Brain microvascular endothelial cell (primary cell): ENCODE data around the gene MMP17.
"Not testable (repeated sequence)": the region's sequence is repeated elsewhere in the genome, so short reads cannot be mapped to it uniquely, and the experiment has no call there.

ENCODE experiments used
- DNase-seq: peaks from one replicate; pipeline ENCODE4 v3.0.0-alpha.2; 2020
- H3K27ac ChIP-seq: fragments of 250-450 bp; sonication (Bioruptor Pico); 2 replicates; pipeline ENCODE4 v1.5.1; 2020; ENCODE audit warnings: mild to moderate bottlenecking, moderate library complexity
- H3K27me3 ChIP-seq: fragments of 250-450 bp; sonication (Bioruptor Pico); replicated peaks from 2 replicates; pipeline ENCODE4 v1.5.1; 2020; ENCODE audit warnings: mild to moderate bottlenecking
- H3K36me3 ChIP-seq: fragments of 250-450 bp; sonication (Bioruptor Pico); replicated peaks from 2 replicates; pipeline ENCODE4 v1.5.1; 2020; ENCODE audit warnings: mild to moderate bottlenecking
- H3K4me3 ChIP-seq: 2 replicates; pipeline ENCODE4 v1.5.1; 2011; ENCODE audit warnings: low read depth, mild to moderate bottlenecking, control low read depth, low read length, moderate library complexity
- CTCF ChIP-seq: IDR thresholded peaks from 2 replicates; pipeline ENCODE4 v1.5.1; 2011; ENCODE audit warnings: low read depth, mild to moderate bottlenecking, moderate library complexity, low read length, control low read depth, inconsistent platforms; ENCODE audit errors: missing control alignments
- in situ Hi-C: cut with HindIII; loops from 2 replicates; pipeline ENCODE4 v1.10.0; 2017; ENCODE audit warnings: low sequenced_read_pairs, low pct_ligation_motif_present

MMP17 gene

GRCh38 chr12:131869871-131870418 is 41.8 kb downstream of the MMP17 start:
- peak; percentile 73 for DNase-seq
- Histone ChIP-seq H3K36me3 (no peaks in the 10 kb centered on the region), H3K27ac (no peak overlapping the region), H3K27me3 (no peaks in the 10 kb centered on the region), H3K4me3 (no peak overlapping the region)
- in situ Hi-C loops = no loop called here
- no peak for TF ChIP-seq CTCF

GRCh38 chr12:131871677-131872076 is 43.5 kb downstream of the MMP17 start:
- H3K4me3 ChIP-seq = no peak overlapping the region
- no peaks in the 10 kb centered on the region for H3K27me3 ChIP-seq
- no peak for TF ChIP-seq CTCF
- H3K36me3 ChIP-seq = no peaks in the 10 kb centered on the region
- in situ Hi-C loops = no loop called here
- no peak for DNase-seq
- H3K27ac ChIP-seq = peak overlapping the region; percentile 17

- DNase-seq = peak; percentile 89
- Histone ChIP-seq H3K36me3 (no peaks in the 10 kb centered on the region), H3K27ac (peak overlapping the region; percentile 54), H3K4me3 (no peak overlapping the region), H3K27me3 (no peaks in the 10 kb centered on the region)
- TF ChIP-seq CTCF = no peak
- in situ Hi-C loops = no loop called here
Measured at GRCh38 chr12:131872154-131873051, 44.2 kb downstream of the MMP17 start.

GRCh38 chr12:131873293-131873692 is 45.1 kb downstream of the MMP17 start:
- Histone ChIP-seq H3K4me3 (no peak overlapping the region), H3K27ac (no peak overlapping the region), H3K27me3 (no peaks in the 10 kb centered on the region), H3K36me3 (no peaks in the 10 kb centered on the region)
- TF ChIP-seq CTCF = no peak
- in situ Hi-C loops = no loop called here
- no peak for DNase-seq

- H3K27ac ChIP-seq, H3K4me3 ChIP-seq, in situ Hi-C loops, DNase-seq, H3K36me3 ChIP-seq, H3K27me3 ChIP-seq: not testable (repeated sequence)
Measured at GRCh38 chr12:131874972-131875371, 46.8 kb downstream of the MMP17 start.

GRCh38 chr12:131877216-131877615 is 49.0 kb downstream of the MMP17 start:
- in situ Hi-C loops, H3K27me3 ChIP-seq, H3K36me3 ChIP-seq, H3K4me3 ChIP-seq, DNase-seq, H3K27ac ChIP-seq: not testable (repeated sequence)

- H3K4me3 ChIP-seq, H3K27ac ChIP-seq, H3K36me3 ChIP-seq, in situ Hi-C loops, DNase-seq, H3K27me3 ChIP-seq: not testable (repeated sequence)
Measured at GRCh38 chr12:131878436-131878835, 50.2 kb downstream of the MMP17 start.
